ENCODE data around the gene RAP1GAP2. TPM values are rescaled to one million over a fixed set of nuclear protein-coding genes. Genes with fewer than 3 reads are reported as not detected.

RAP1GAP2 gene
- total and polyA plus RNA-seq, 10 donors, result 1.2 to 32.7 (median 14.1) TPM

DNA sequence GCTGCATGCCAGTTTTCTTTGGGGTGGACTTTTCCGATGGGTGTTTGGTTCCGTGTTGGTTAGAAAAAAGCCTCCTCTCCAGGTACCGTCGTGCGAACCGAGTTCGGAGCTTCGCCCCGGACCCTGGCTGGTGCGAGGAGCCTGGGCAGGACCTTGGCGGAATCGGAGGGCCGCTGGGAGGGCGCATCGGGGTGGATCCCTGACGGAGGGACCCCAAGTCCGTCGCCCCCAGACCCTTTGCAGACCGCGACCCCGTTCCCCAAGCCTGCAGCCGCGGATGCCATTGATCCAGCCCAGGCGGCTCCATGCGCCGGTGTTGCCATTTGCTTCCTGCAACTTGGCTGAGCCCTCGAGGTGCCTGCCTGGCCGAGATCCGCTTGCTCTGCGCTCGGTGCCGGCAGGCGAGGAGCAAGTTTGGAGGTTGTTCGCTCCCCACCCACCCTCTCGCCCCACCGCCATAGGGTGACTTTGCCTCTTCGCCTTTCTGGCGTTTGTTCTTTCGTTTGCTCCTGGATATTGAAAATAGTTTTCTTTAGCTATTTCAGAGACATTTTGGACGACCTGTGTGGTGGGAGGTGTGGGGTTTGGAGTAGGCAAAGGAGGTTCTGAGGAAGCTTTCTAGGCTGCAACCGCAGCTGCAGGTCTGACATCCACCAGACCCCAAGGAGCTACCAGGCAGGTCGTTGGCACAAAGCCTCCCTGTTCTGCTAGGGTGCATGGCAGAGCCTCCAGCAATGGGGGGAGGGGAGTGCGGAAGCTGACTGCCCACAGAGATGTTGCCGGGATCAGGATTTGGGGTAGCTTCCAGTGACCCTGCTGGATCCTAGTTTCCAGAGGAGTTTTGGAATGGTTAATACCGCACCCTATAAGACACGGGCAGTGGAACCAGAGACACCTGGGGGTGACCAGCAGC, 58.2 kb downstream of the RAP1GAP2 start:
- 2 to 3% (median 3%) methylated on average over 39 to 46 of the region's 46 CpGs for WGBS, 5 donors
- H3K27me3 ChIP-seq (replicated peaks in 1 of 7), result peaks cover 13 to 85% (median 51%) of the 10 kb centered on the region in 7 donors
- TF ChIP-seq POLR2AphosphoS5 (IDR thresholded peaks at IDR 0.05) (no peak), POLR2A (IDR thresholded peaks at IDR 0.05) (no peak)
- TF ChIP-seq, protein P1, sequence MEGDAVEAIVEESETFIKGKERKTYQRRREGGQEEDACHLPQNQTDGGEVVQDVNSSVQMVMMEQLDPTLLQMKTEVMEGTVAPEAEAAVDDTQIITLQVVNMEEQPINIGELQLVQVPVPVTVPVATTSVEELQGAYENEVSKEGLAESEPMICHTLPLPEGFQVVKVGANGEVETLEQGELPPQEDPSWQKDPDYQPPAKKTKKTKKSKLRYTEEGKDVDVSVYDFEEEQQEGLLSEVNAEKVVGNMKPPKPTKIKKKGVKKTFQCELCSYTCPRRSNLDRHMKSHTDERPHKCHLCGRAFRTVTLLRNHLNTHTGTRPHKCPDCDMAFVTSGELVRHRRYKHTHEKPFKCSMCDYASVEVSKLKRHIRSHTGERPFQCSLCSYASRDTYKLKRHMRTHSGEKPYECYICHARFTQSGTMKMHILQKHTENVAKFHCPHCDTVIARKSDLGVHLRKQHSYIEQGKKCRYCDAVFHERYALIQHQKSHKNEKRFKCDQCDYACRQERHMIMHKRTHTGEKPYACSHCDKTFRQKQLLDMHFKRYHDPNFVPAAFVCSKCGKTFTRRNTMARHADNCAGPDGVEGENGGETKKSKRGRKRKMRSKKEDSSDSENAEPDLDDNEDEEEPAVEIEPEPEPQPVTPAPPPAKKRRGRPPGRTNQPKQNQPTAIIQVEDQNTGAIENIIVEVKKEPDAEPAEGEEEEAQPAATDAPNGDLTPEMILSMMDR (IDR thresholded peaks at IDR 0.05 in 8 of 11, conservative IDR thresholded peaks at IDR 0.05 in 3 of 11), result no peak
- no peaks in the 10 kb centered on the region for H3K9me3 ChIP-seq
- peaks cover 0 to 4% (median 0%) of the 10 kb centered on the region in 6 donors for H3K36me3 ChIP-seq
- no peak overlapping the region for H3K27ac ChIP-seq
- intact Hi-C loops (cut with DNase I; ENCODE audit: low total_unique reads), result no loop called here
- peak; percentile 79 for DNase-seq
- H3K4me3 ChIP-seq, result peak overlapping the region; percentile 12 to 74 (median 49)
- H3K4me1 ChIP-seq, result peaks cover 15 to 36% (median 28%) of the 10 kb centered on the region in 6 donors

DNA sequence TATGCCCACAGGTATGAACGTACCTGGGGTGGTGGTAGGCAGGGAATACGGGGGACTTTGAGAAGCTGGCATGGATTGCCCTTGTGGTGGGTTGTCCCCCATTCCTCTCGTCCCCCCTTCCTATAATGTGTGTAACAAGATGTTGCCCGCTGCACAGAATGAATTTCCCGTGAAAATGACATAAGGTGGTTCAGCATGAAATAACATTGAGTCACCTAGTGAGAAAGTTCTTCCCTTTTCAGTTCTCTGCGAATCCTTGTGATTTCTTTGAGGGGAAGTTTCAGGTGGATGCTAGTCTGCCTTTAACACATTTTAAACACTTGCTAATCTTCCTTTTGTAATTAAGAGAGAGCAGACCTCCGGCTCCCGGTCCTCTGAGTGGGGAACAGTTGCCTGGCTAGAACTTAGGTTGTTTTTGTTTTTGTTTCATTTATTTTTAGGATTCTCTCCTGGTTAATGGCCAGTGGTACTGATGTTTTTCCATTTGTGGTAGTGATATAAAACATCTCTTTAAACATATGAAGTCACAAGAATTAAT, 58.9 kb downstream of the RAP1GAP2 start:
- Histone ChIP-seq H3K27me3 (replicated peaks in 1 of 7) (peaks cover 13 to 84% (median 51%) of the 10 kb centered on the region in 7 donors), H3K4me1 (peaks cover 15 to 36% (median 28%) of the 10 kb centered on the region in 6 donors), H3K4me3 (peak overlapping the region in 2 of 8 donors; percentile 53 to 74), H3K27ac (no peak overlapping the region), H3K9me3 (no peaks in the 10 kb centered on the region), H3K36me3 (no peaks in the 10 kb centered on the region)
- WGBS, 5 donors, result 23 to 40% (median 38%) methylated on average over 8 of the region's 8 CpGs
- no peak for DNase-seq
- TF ChIP-seq POLR2A (IDR thresholded peaks at IDR 0.05) (no peak), POLR2AphosphoS5 (IDR thresholded peaks at IDR 0.05) (no peak)
- TF ChIP-seq, protein P1 (IDR thresholded peaks at IDR 0.05 in 8 of 11, conservative IDR thresholded peaks at IDR 0.05 in 3 of 11), result no peak
- intact Hi-C loops (cut with DNase I; ENCODE audit: low total_unique reads), result no loop called here

DNA sequence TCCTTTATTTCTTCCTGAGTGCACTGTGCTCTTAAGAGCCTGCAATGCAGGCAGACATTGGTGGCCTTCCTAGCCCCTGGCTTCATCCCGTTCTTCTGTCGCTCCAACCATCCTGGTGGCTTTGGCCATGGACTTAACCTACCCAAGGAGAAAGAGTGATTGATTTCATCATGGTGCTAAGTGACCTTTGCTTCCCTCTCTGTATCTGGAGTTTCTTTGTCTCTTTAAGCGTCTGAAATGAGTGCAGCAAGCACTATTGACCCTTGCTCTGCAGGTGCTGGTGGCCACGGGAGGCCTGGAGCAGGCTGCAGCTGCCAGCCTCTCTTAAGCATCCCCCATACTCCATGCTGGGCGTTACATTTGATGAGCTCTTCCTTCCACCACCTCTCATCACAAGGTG, 60.5 kb downstream of the RAP1GAP2 start:
- no peaks in the 10 kb centered on the region for H3K9me3 ChIP-seq
- no peak overlapping the region for H3K27ac ChIP-seq
- DNase-seq, result no peak
- no peaks in the 10 kb centered on the region for H3K36me3 ChIP-seq
- H3K4me1 ChIP-seq, result peaks cover 15 to 35% (median 28%) of the 10 kb centered on the region in 6 donors
- no peak overlapping the region for H3K4me3 ChIP-seq
- H3K27me3 ChIP-seq (replicated peaks in 1 of 7), result peaks cover 13 to 76% (median 51%) of the 10 kb centered on the region in 7 donors
- intact Hi-C loops (cut with DNase I; ENCODE audit: low total_unique reads), result no loop called here
- WGBS, 5 donors, result 81 to 93% (median 82%) methylated on average over 5 of the region's 5 CpGs
- no peak for TF ChIP-seq POLR2A (IDR thresholded peaks at IDR 0.05)
- TF ChIP-seq, protein P1 (IDR thresholded peaks at IDR 0.05 in 8 of 11, conservative IDR thresholded peaks at IDR 0.05 in 3 of 11), result no peak
- no peak for TF ChIP-seq POLR2AphosphoS5 (IDR thresholded peaks at IDR 0.05)

DNA sequence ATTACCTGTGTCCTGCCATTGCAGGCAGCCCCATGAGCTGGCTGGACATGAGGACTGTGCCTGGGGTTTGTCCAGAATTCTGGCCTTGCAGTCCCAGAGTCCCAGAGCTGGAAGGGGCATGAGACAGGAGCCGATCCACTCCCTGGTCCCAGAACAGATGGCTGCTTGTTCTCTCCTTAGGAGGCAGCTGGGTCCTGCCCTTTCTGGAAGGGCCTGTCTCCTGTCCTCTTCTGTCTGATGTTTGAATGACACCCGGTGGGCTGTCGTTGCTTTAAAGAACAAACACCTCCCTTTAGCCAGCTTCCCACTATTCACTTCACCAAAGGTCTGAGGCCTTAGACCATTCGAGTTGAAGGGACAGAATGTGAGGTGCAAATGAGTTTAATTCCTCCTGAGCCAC, 63.8 kb downstream of the RAP1GAP2 start:
- Histone ChIP-seq H3K9me3 (no peaks in the 10 kb centered on the region), H3K36me3 (peaks cover 0 to 8% (median 0%) of the 10 kb centered on the region in 6 donors), H3K4me1 (peaks cover 0 to 5% (median 2%) of the 10 kb centered on the region in 6 donors), H3K27ac (no peak overlapping the region), H3K4me3 (no peak overlapping the region), H3K27me3 (replicated peaks in 1 of 7) (peaks cover 1 to 57% (median 28%) of the 10 kb centered on the region in 7 donors)
- no peak for DNase-seq
- WGBS, 5 donors, result 66 to 80% (median 75%) methylated on average over 4 of the region's 4 CpGs
- intact Hi-C loops (cut with DNase I; ENCODE audit: low total_unique reads), result no loop called here
- TF ChIP-seq, protein P1 (IDR thresholded peaks at IDR 0.05 in 8 of 11, conservative IDR thresholded peaks at IDR 0.05 in 3 of 11), result no peak
- TF ChIP-seq POLR2A (IDR thresholded peaks at IDR 0.05) (no peak), POLR2AphosphoS5 (IDR thresholded peaks at IDR 0.05) (no peak)

Measured in spleen (tissue), 11 donors.